Measurements from ENCODE around the gene USP12.

GRCh38 chr13:27057817-27058216 lies 113.8 kb downstream of the USP12 start:
- TF ChIP-seq CTCF (IDR thresholded peaks at IDR 0.05; ENCODE audit: insufficient read depth, low read depth, low read length) (no peak), EZH2 (IDR thresholded peaks at IDR 0.05; ENCODE audit: insufficient read depth, low read length) (no peak)

Measured in astrocyte (in vitro differentiated cells and primary cell).